IPS-NIHi11 (cell line): ENCODE data around the gene ACD.

ENCODE experiments used
- DNase-seq: peaks from one replicate; pipeline ENCODE4 v3.0.0; 2012; ENCODE audit warnings: mixed read lengths, low spot score

Gene ACD

GRCh38 chr16:67675999-67676398 is 15.9 kb upstream of the ACD start:
- no peak for DNase-seq

DNA sequence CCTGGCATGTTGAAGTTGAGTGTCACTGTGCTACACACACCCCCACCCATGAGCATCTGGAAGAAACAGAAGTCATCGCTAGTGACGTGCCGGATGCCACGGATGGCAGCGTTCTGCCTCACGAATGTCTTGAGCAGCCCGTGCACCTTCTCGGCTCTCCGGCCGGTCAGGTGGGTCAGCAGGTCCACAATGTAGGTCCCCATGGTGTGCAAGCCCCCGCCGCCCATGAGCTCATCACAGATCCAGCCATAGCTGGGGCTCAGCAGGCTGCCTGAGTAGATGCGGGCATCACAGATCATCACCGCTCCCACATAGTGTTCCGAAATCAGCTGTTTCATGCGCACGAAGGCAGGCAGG is 15.5 kb upstream of the ACD start:
- no peak for DNase-seq

DNA sequence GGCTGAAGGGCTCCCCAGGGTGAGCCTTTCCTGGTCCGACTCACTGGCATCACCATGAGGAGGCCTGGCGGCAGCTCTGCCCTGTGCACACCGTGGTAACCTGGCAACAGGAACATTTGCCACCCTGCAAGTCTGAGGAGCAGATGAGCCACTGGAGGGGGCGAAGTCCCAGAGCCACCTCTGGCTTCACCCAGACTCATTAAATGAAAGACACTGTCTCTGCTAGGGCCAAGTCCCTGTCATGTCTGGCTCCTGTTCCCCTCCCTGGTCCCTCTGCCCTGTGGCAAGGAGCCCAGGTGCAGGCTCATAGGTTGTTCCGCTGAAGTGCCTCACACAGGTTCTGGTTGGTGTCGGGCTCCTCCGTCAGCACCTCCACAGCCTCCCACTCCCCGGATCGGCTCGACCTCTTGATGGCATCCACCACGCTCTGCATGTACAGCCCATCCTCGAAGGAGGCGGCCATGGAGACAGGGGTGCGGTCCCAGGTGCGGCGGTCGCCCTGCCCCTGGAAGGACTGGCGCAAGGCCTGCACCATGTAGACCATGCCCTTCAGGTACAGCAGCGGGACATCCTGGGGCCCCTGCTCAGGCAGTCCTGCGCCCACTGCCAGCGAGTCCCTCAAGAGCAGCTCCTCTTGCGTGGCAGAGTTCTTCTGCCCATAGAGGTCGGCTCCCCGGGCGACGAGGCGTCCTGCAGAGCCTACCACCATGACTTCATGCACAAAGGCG is 15.0 kb upstream of the ACD start:
- DNase-seq: no peak

- DNase-seq: no peak
Observed at GRCh38 chr16:67673712-67674580, 13.9 kb upstream of the ACD start.

DNA sequence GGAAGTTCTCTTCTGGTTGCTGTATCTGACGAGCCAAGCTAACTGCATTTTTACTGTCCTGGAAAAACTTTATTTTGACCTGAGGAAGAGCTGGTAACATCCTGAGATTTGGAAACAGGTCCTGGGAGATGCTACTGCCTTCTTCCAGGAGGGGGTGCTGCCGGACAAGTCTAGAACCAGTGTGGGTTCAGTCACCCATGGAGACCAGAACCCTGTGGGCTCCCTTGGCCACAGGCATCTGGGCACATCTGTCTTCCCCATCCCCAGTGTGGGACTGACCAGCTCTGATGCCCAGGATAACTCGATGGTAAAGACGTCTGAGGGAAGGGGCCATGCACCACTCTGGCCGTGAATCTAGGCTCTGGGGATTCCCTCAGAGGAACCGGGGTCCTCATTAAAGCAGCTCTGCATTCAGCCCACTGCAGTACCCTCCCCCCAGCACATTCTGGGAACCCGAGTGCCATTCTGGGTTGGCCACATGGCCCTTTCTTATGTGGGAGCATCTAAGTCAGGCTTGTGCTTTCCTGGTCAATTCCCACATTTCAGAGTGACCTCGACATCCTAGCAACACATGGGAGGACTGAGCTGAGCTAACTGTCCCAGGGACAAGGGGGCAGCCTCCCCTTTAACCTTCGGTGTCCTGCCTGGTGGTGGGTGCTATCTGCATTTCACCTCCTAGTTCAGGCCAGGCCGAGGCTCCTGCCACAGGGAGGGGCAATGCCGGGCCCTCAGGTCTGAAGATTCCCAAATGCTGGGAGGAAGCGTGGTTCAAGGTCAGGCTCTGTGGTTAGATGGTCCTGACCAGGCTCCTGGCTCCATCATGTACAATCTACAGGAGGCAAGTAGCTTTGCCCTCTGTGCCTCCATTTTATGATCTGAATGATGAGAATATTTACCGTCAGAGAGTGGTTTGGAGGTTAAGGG is 12.9 kb upstream of the ACD start:
- peak; percentile 81 for DNase-seq

DNA sequence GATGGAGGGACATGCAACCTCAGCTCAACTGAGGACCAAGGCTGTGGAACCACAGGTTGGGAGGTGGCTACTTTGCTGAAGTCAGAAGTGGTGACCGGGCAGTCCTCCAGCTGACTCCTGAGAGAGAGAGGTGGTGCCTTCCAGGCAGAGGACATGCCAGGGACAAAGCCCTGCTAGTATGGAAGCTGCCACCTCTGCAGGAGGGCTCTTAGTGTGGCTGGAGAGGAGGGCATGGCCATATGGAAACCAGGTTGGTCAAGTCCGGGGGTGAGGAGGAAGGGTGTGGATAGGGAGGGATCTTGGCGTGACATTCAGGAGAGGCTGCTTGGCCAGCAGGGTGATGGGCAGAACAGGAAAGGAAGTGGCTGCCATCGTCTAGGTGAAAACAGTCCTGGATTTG is 12.2 kb upstream of the ACD start:
- DNase-seq: no peak

DNA sequence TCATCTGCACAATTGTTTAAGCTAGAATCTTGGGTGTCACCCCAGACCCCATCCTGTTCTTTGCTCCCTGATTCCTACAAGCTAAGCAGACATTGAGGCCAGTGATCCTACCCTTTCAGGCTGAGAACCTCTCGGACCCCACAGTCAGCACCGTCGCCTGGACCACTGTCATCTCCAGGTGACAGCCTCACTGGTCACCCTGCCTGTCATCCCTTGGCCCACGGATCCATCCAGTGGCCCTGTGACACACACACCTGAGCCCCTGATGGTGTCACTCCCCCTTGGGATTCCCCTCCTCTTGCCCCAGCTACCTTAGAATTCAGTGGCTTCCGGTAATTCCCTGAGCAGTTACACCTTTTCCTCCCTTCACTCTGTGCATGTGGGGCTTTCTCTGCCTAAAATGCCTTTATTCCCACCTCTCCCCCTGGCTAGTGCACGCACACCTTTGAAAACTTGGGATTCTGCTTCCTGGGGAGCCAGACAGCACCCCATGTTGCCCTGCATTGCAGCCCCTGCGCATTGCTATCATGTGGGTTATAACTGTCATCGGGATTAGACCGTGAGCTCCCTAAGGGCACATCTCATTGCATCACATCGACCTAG is 9.5 kb upstream of the ACD start:
- DNase-seq: no peak

- no peak for DNase-seq
Observed at GRCh38 chr16:67668495-67669157, 8.6 kb upstream of the ACD start.

DNA sequence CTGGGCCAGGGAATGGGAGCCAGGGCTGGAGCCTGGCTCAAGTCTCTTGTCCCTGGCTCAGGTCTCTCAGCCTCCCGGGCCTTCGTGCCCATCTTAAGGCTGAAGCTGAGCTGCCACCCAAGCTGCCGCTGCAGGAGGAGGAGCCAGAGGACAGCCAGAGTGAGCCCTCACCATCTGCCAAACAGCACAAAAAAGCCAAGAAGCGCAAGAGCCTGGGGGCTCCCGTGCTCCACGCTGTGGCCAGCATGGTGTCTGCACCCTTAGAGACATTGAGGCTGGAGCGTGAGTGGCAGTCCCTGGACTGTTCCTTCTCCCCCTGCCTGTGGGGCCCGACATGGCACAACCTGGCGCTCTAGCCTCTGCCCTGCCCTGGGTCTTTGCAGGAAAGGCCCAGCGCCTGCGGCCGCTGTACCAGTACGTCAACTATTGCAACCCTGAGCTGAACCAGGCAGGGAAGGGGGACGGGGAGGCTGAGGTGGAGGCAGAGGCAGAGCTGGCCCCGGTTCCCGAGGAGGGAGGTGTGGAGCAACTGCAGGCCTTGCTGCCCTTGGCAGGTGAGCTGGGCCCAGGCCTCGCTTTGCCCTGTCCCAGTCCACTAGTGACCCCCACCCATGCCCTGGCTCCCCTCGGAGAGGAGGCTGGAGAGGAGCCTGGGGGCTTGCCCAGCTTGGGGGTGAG is 7.9 kb upstream of the ACD start:
- peak; percentile 92 for DNase-seq

GRCh38 chr16:67667453-67667816 is 7.4 kb upstream of the ACD start:
- DNase-seq: no peak

GRCh38 chr16:67666559-67667452 is 6.7 kb upstream of the ACD start, which contains the start of the genes C16orf86 and ENKD1:
TSS of gene C16orf86 (plus strand) at chr16:67666814. CDS start at chr16:67666971, 157 bp downstream.
TSS of gene ENKD1 (minus strand) at chr16:67666750. CDS start at chr16:67666442, 308 bp downstream.
- DNase-seq: peak; percentile 94

DNA sequence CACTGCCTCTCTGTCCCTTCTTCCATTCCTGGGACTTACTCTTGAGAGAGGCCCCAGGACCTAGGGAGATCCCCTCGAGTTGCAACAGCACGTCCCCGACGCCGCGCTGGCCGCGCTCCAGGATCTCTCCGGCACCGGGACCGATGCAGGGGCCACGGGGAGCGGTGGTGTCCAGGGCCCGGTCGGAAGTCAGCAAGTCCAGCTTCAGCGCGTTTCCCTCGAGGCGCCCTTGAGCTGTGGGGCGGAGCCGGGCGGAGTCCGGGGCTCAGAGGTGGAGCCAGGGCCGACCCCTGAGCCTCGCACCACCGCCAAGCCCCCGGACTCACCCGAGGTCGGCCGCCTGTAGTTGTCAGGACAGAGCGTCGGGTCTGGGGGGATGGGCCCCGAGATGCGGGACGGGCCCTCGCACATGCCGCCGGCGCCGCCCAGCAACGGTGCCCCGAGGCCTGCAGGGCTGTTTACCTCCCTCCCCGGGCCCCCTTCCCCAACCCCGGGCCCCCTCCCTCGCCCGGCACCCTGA is 6.0 kb upstream of the ACD start:
- DNase-seq: peak; percentile 74

- DNase-seq: no peak
Observed at GRCh38 chr16:67665598-67665997, 5.5 kb upstream of the ACD start.

- no peak for DNase-seq
Observed at GRCh38 chr16:67664871-67665270, 4.8 kb upstream of the ACD start.

GRCh38 chr16:67664258-67664657 is 4.2 kb upstream of the ACD start:
- DNase-seq: no peak

GRCh38 chr16:67663877-67664222 is 3.8 kb upstream of the ACD start:
- no peak for DNase-seq

DNA sequence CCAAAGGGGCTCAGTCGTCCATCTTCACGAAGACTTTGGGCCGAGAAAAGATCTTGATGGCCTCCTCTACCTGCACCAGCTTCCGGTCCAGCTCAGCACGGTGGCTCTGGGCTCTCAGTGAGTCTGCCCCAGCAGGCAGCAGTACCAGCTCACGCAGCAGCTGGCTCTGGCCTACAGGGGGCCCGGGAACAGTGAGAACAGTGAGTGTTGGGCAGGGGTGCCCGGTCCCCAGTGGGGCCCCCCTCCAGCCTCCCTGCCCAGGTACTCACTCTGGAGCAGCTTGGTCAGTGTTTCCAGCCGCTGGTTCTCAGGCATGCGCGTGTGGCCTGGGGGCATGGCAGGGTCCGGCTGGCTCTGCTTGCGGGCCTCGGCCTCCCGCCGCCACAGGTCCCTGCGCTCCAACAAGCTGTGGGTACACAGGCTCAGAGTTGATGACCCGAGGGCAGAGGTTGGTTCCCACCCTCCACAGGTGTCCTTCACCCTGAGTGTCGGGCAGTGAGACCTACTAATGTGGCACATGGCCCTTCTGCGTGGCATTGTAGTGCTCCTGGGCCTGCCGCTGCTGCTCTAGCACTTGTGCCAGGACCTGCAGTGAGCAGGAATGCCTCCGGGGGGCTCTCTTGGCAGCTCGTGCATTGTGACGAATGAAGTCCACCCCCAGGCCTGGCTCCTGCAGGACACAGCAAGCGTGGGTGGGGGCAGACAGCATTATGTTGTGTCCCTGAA is 3.3 kb upstream of the ACD start:
- no peak for DNase-seq

- DNase-seq: no peak
Observed at GRCh38 chr16:67662653-67663010, 2.6 kb upstream of the ACD start.
